Ascending aorta (tissue), 2 donors: ENCODE data around the gene RELL1. TPM values are rescaled to one million over a fixed set of nuclear protein-coding genes. Genes with fewer than 3 reads are reported as not detected.
"Not testable (repeated sequence)": the region's sequence is repeated elsewhere in the genome, so short reads cannot be mapped to it uniquely, and the experiment has no call there.

Experiments
- DNase-seq, 2 donors: peaks; one replicate each; pipeline ENCODE4 v3.0.0-alpha.2; 2019; ENCODE audit warnings: low spot score in 2 of 2
- H3K27ac ChIP-seq, 2 donors: fragments of 200-600 bp; sonication (generic); one replicate each; pipeline ENCODE4 v1.5.1; 2016 to 2017; ENCODE audit warnings: mild to moderate bottlenecking in 1 of 2
- H3K27me3 ChIP-seq: fragments of 200-600 bp; sonication (generic); one replicate; pipeline ENCODE4 v1.5.1; 2017
- H3K36me3 ChIP-seq, 2 donors: fragments of 200-600 bp; sonication (generic); one replicate each; pipeline ENCODE4 v1.5.1; 2016
- H3K4me1 ChIP-seq, 2 donors: fragments of 200-600 bp; sonication (generic); one replicate each; pipeline ENCODE4 v1.5.1; 2016 to 2017; ENCODE audit warnings: mild to moderate bottlenecking in 1 of 2
- H3K4me3 ChIP-seq, 2 donors: fragments of 200-600 bp; sonication (generic); one replicate each; pipeline ENCODE4 v1.5.1; 2016 to 2017; ENCODE audit warnings: mild to moderate bottlenecking in 1 of 2
- H3K9me3 ChIP-seq, 2 donors: fragments of 200-600 bp; sonication (generic); one replicate each; pipeline ENCODE4 v1.5.1; 2016
- CTCF ChIP-seq, 3 experiments: fragments of 200-600 bp in 2 of 3; fragments of 450-650 bp in 1 of 3; sonication (generic) in 2 of 3; IDR thresholded peaks; one replicate each; pipeline ENCODE4 v1.5.1; 2016 to 2019; ENCODE audit warnings: antibody characterized with exemption in 3 of 3, mild to moderate bottlenecking in 1 of 3, moderate library complexity in 1 of 3
- intact Hi-C: fragments of 100-400 bp; cut with DNase I; formaldehyde crosslinking; loops from one replicate; pipeline ENCODE4 v1.15.1; 2023
- total RNA-seq: library from RNA; depleted of rRNA; stranded (reverse); fragments of >200 nt; gene quantifications from one replicate; pipeline ENCODE4 v1.1.0, GENCODE V29; 2016

The RELL1 gene
- total RNA-seq, 1 donor from 2014 or later, result 61.5 TPM

- Histone ChIP-seq H3K9me3 (no peaks in the 10 kb centered on the region), H3K36me3 (no peaks in the 10 kb centered on the region), H3K4me3 (no peak overlapping the region), H3K27ac (no peak overlapping the region), H3K27me3 (no peaks in the 10 kb centered on the region), H3K4me1 (peaks cover 0 to 19% of the 10 kb centered on the region in 2 donors)
- intact Hi-C loops, result no loop called here
- TF ChIP-seq CTCF (IDR thresholded peaks at IDR 0.05), result no peak
- DNase-seq, result no peak
Measured at GRCh38 chr4:37670249-37670648, 15.9 kb downstream of the RELL1 start.

GRCh38 chr4:37669124-37669523 lies 17.1 kb downstream of the RELL1 start:
- H3K4me3 ChIP-seq, H3K9me3 ChIP-seq, H3K27me3 ChIP-seq, H3K27ac ChIP-seq, H3K36me3 ChIP-seq, DNase-seq, intact Hi-C loops: not testable (repeated sequence)
- peaks cover 0 to 29% of the 10 kb centered on the region in 2 donors for H3K4me1 ChIP-seq

- H3K36me3 ChIP-seq, result no peaks in the 10 kb centered on the region
- H3K4me1 ChIP-seq, result peaks cover 0 to 39% of the 10 kb centered on the region in 2 donors
- DNase-seq, result no peak
- H3K27ac ChIP-seq, result peak overlapping the region; percentile 11 to 73
- no peak overlapping the region for H3K4me3 ChIP-seq
- TF ChIP-seq CTCF (IDR thresholded peaks at IDR 0.05), result no peak
- H3K9me3 ChIP-seq, result no peaks in the 10 kb centered on the region
- intact Hi-C loops, result loop anchor here (2.0 kb wide), 1 partner anchor 19 kb away; the partner anchor contains the start of gene RELL1
- no peaks in the 10 kb centered on the region for H3K27me3 ChIP-seq
Measured at GRCh38 chr4:37667197-37668100, 18.7 kb downstream of the RELL1 start.

GRCh38 chr4:37666625-37667071 lies 19.5 kb downstream of the RELL1 start:
- intact Hi-C loops, result loop anchor here (2.0 kb wide), 1 partner anchor 20 kb away; the partner anchor contains the start of gene RELL1
- H3K9me3 ChIP-seq, result no peaks in the 10 kb centered on the region
- peak in 1 of 2 donors; percentile 78 for DNase-seq
- H3K4me1 ChIP-seq, result peaks cover 0 to 44% of the 10 kb centered on the region in 2 donors
- peak overlapping the region; percentile 11 to 73 for H3K27ac ChIP-seq
- H3K36me3 ChIP-seq, result no peaks in the 10 kb centered on the region
- no peak for TF ChIP-seq CTCF (IDR thresholded peaks at IDR 0.05)
- no peak overlapping the region for H3K4me3 ChIP-seq
- no peaks in the 10 kb centered on the region for H3K27me3 ChIP-seq

GRCh38 chr4:37665333-37666320 lies 20.5 kb downstream of the RELL1 start:
- intact Hi-C loops, result loop anchor here (2.0 kb wide), 1 partner anchor 21 kb away; the partner anchor contains the start of gene RELL1
- Histone ChIP-seq H3K4me3 (no peak overlapping the region), H3K4me1 (peaks cover 0 to 44% of the 10 kb centered on the region in 2 donors), H3K9me3 (no peaks in the 10 kb centered on the region), H3K36me3 (no peaks in the 10 kb centered on the region), H3K27ac (peak overlapping the region; percentile 46 to 73), H3K27me3 (no peaks in the 10 kb centered on the region)
- no peak for DNase-seq
- TF ChIP-seq CTCF (IDR thresholded peaks at IDR 0.05), result no peak
